ENCODE data around the gene ATP1A1.

The ATP1A1 gene

GRCh38 chr1:116382857-116383483 lies 9.9 kb downstream of the ATP1A1 start:
- DNase-seq (ENCODE audit: extremely low read depth, low read depth) = no peak
- TF ChIP-seq, protein P1, sequence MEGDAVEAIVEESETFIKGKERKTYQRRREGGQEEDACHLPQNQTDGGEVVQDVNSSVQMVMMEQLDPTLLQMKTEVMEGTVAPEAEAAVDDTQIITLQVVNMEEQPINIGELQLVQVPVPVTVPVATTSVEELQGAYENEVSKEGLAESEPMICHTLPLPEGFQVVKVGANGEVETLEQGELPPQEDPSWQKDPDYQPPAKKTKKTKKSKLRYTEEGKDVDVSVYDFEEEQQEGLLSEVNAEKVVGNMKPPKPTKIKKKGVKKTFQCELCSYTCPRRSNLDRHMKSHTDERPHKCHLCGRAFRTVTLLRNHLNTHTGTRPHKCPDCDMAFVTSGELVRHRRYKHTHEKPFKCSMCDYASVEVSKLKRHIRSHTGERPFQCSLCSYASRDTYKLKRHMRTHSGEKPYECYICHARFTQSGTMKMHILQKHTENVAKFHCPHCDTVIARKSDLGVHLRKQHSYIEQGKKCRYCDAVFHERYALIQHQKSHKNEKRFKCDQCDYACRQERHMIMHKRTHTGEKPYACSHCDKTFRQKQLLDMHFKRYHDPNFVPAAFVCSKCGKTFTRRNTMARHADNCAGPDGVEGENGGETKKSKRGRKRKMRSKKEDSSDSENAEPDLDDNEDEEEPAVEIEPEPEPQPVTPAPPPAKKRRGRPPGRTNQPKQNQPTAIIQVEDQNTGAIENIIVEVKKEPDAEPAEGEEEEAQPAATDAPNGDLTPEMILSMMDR (IDR thresholded peaks at IDR 0.05; ENCODE audit: low read depth, low read length, missing control alignments) = no peak
- no peak overlapping the region for H3K4me3 ChIP-seq (replicated peaks; ENCODE audit: low read depth, low read length)

- TF ChIP-seq, protein P1 (IDR thresholded peaks at IDR 0.05; ENCODE audit: low read depth, low read length, missing control alignments) = no peak
- DNase-seq (ENCODE audit: extremely low read depth, low read depth) = no peak
- H3K4me3 ChIP-seq (replicated peaks; ENCODE audit: low read depth, low read length) = no peak overlapping the region
Observed at GRCh38 chr1:116386042-116386441, 13.0 kb downstream of the ATP1A1 start.

DNA sequence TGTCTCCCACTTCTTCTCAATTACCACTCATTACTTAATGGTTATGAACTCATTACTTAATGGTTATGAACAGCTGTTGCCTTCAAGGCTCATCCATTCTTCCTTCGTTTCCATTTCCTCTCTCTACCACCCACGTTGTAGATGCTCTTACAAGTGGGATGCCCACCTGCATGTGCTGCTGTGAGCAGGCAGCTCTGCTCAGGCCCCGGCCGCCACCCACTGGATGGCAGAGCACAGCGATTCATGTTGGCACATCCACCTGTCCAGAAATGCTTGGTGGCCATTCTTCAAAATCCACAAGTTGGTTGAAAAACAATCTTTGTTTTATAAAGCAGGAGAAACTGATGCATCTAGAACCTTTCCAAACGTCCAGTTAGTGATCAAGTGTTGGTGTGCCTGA lies 14.5 kb downstream of the ATP1A1 start:
- TF ChIP-seq, protein P1 (IDR thresholded peaks at IDR 0.05; ENCODE audit: low read depth, low read length, missing control alignments) = no peak
- H3K4me3 ChIP-seq (replicated peaks; ENCODE audit: low read depth, low read length) = no peak overlapping the region
- DNase-seq (ENCODE audit: extremely low read depth, low read depth) = no peak

DNA sequence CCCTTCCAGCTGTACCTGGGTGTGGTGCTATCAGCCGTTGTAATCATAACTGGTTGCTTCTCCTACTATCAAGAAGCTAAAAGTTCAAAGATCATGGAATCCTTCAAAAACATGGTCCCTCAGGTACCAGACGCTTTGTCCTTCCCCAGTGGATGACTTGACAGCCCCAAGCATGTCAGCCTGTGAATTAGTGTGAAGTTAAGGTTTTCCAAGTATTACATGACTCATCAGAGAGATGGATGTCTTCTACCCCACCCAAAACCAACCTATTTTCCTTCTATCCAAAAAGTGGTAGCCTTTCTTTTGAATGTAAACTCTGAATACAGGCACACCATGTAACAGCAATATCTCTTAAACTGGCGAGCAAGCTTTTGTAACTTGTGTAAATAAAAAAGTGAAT lies 15.1 kb downstream of the ATP1A1 start:
- no peak for DNase-seq (ENCODE audit: extremely low read depth, low read depth)
- no peak overlapping the region for H3K4me3 ChIP-seq (replicated peaks; ENCODE audit: low read depth, low read length)
- TF ChIP-seq, protein P1 (IDR thresholded peaks at IDR 0.05; ENCODE audit: low read depth, low read length, missing control alignments) = no peak

- no peak overlapping the region for H3K4me3 ChIP-seq (replicated peaks; ENCODE audit: low read depth, low read length)
- TF ChIP-seq, protein P1 (IDR thresholded peaks at IDR 0.05; ENCODE audit: low read depth, low read length, missing control alignments) = no peak
- no peak for DNase-seq (ENCODE audit: extremely low read depth, low read depth)
Observed at GRCh38 chr1:116389013-116389412, 16.0 kb downstream of the ATP1A1 start.

- TF ChIP-seq, protein P1 (IDR thresholded peaks at IDR 0.05; ENCODE audit: low read depth, low read length, missing control alignments) = no peak
- no peak overlapping the region for H3K4me3 ChIP-seq (replicated peaks; ENCODE audit: low read depth, low read length)
- no peak for DNase-seq (ENCODE audit: extremely low read depth, low read depth)
Observed at GRCh38 chr1:116389686-116390085, 16.6 kb downstream of the ATP1A1 start.

GRCh38 chr1:116390195-116390594 lies 17.2 kb downstream of the ATP1A1 start:
- H3K4me3 ChIP-seq (replicated peaks; ENCODE audit: low read depth, low read length) = no peak overlapping the region
- DNase-seq (ENCODE audit: extremely low read depth, low read depth) = no peak
- TF ChIP-seq, protein P1 (IDR thresholded peaks at IDR 0.05; ENCODE audit: low read depth, low read length, missing control alignments) = no peak

Data from HFF-Myc (cell line).